ENCODE measurements around the gene TAF4B.
"Not testable (repeated sequence)": the region's sequence is repeated elsewhere in the genome, so short reads cannot be mapped to it uniquely, and the experiment has no call there.

Gene TAF4B

GRCh38 chr18:26424428-26425147, 198.3 kb downstream of the TAF4B start:
- no peak for DNase-seq (ENCODE audit: low spot score)

- no peak for DNase-seq (ENCODE audit: low spot score)
Observed at GRCh38 chr18:26425148-26425531, 198.9 kb downstream of the TAF4B start.

GRCh38 chr18:26429535-26430226, 203.4 kb downstream of the TAF4B start:
- no peak for DNase-seq (ENCODE audit: low spot score)

GRCh38 chr18:26432651-26433424, 206.6 kb downstream of the TAF4B start:
- no peak for DNase-seq (ENCODE audit: low spot score)

DNA sequence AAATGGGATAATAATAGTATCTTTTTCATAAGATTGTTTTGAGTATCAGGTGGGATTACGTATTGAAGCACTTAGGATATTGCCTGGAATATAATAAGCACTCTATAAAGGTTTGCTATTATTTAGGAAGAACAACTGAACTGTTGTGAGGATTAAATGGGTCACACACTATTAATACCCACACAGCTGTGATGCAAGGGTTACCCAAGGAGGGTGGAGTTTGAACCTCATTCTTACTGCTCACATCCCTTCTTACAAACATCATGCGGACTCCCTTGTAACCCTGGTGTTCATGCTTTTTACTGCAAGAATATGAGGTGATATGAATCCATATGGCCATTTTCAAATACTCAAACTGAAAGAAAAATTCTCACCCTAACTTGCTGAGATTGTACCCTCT, 208.6 kb downstream of the TAF4B start:
- DNase-seq (ENCODE audit: low spot score): no peak

DNA sequence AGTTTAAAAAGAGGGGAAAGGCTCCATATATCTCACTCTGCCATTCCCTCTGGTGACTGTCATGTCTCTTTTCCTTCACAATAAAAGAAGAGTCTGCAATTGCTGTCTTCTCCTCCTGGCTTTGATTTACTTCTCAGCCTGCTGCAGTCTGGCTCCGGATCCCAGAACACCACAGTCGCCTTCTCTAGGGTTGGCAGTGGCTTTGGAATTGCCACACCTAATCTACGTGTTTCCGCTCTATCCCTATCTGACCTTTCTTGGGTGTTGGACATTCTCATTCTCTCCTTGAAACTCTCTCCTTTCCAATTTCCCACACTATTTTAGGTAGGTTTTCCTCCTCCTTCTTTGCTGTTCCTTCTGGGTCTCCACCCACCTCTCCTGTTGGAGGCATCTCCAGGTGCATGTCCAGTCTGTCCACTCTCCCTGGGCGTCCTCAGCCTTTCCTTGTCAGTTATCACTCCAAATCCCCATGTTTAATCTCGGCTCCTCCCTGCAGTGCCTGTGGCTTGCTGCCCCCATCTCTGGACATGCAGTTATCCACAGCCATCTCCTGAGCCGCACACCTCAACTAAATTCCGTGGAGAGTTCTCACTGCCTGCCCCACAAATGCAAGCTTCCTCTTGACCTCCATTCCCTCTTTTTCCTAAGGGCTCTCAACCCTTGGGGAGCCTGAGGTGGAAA, 209.3 kb downstream of the TAF4B start:
- DNase-seq (ENCODE audit: low spot score): no peak

GRCh38 chr18:26436176-26437051, 210.2 kb downstream of the TAF4B start:
- no peak for DNase-seq (ENCODE audit: low spot score)

GRCh38 chr18:26437634-26438033, 211.4 kb downstream of the TAF4B start:
- not testable (repeated sequence) for DNase-seq (ENCODE audit: low spot score)

- DNase-seq (ENCODE audit: low spot score): no peak
Observed at GRCh38 chr18:26438980-26439379, 212.7 kb downstream of the TAF4B start.

DNA sequence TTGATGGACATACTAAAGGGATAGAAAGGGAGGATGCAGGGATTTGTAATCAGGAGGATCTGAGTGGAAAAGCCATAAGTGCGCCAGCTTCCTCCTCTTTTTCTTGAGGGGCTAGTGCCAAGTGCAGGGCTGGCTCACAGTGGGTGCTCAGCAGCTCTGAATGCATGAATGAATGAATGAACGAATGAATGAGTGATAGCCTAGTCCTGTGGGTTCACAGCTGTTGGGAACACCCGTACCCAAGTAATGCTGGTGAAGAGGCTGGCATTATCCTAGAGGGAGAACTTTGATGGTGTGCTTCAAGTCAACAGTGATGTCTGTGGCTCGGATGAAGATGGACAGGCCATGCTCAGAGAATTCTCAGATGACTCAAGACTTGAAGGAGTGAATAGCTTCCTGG, 213.3 kb downstream of the TAF4B start:
- DNase-seq (ENCODE audit: low spot score): no peak

DNA sequence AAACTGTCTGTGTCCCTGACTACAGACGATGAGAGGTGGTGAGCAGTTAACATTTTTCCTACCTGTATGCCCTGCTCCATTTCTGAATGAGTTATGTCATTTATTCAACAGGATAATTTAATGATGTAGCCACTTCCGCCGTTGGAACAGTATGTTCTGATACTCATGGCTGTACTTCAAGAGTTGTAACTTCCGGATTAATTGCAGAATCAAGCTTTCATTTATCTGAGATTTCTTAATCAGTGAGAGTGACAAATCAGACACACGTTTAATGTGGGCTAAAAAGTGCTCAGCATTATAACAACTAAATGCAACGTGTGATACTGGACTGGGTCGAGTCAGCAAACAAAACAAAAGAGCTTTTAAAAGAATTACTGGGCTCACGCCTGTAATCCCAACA, 214.4 kb downstream of the TAF4B start:
- no peak for DNase-seq (ENCODE audit: low spot score)

All from CD4-positive, alpha-beta T cell treated with Interleukin-15 for 4 hours (primary cell).